Pancreas (tissue), 10 donors: Measurements from ENCODE around the gene DET1. TPM values are rescaled to one million over a fixed set of nuclear protein-coding genes. Genes with fewer than 3 reads are reported as not detected.
A peak's percentile ranks its signal among the peaks of the same experiment; 100 is the strongest.

Experiments
- ATAC-seq, 4 donors: fragments of 200-7000 bp; cut with Tn5 transposase; one replicate each; pipeline versions ENCODE4 v1.8.0 to v1.9.1; 2020; ENCODE audit warnings: mild to moderate bottlenecking in 4 of 4, moderate library complexity in 4 of 4
- DNase-seq, 6 donors: peaks; one replicate each; pipeline ENCODE4 v3.0.0-alpha.2; 2020
- FAIRE-seq: peaks from 2 replicates; lab custom pipeline; 2012; peaks lifted over from hg19 to GRCh38; lab: Jason Lieb, UNC
- H3K27ac ChIP-seq, 4 donors: fragments of 200-600 bp; sonication (generic); 1 replicate in 3 of 4; 2 replicates in 1 of 4; pipeline versions ENCODE4 v1.5.0 to v1.8.0; 2020
- H3K27me3 ChIP-seq, 4 donors: fragments of 200-600 bp; one replicate each; pipeline ENCODE4 v1.8.0; 2021
- H3K36me3 ChIP-seq, 3 donors: fragments of 200-600 bp; sonication (generic) in 1 of 3; one replicate each; pipeline versions ENCODE4 v1.5.0 to v1.8.0; 2020 to 2021
- H3K4me1 ChIP-seq, 3 donors: fragments of 200-600 bp; one replicate each; pipeline ENCODE4 v1.8.0; 2021
- H3K4me3 ChIP-seq, 4 donors: fragments of 200-600 bp; sonication (generic) in 2 of 4; one replicate each; pipeline versions ENCODE4 v1.5.0 to v1.8.0; 2020 to 2021
- H3K9me3 ChIP-seq, 4 donors: fragments of 200-600 bp; one replicate each; pipeline ENCODE4 v1.8.0; 2021
- CTCF ChIP-seq, 4 donors: fragments of 200-600 bp; sonication (generic) in 3 of 4; IDR thresholded peaks; one replicate each; pipeline versions ENCODE4 v1.5.0 to v1.8.0; 2021; ENCODE audit warnings: antibody characterized with exemption in 4 of 4
- WGBS, 2 donors: extraction: QIAGEN DNeasy Blood & Tissue Kit; methylation state at CpG; one replicate each; pipeline ENCODE4 v1.1.7; 2013; 5-methylcytosine and 5-hydroxymethylcytosine counted together
- intact Hi-C, 3 donors: fragments of 100-400 bp; cut with DNase I; formaldehyde crosslinking; loops; one replicate each; pipeline versions ENCODE4 v1.11.1 to v1.14.2; 2022
- polyA plus RNA-seq, 2 donors: library from polyadenylated mRNA; stranded (reverse); fragments of 200-250 nt; gene quantifications; one replicate each; pipeline ENCODE4 v1.2.3, GENCODE V29; 2013
- total RNA-seq, 6 donors: library from RNA; stranded (reverse); fragmentation: NEBNext Ultra II Directional in 4 of 6; extraction: Animal tissue kit (Norgen Biotek cat#: 25700) in 4 of 6; gene quantifications; one replicate each; pipeline versions ENCODE4 v1.2.1 to v1.2.4, GENCODE V29; 2021 to 2023
- donor health status: healthy with polysubstance abuse.
- donor health status: DM: no; HTN: no; CAD: no; lungs with moderate emphysema.
- donor health status: DM: no; HTN: no; CAD: no.
- donor health status: control.
- donor health status: control.
- donor health status: Bipolar disorder and iron deficiency.
- donor health status: DM: yes; HTN: yes; CAD: no.
- donor health status: DM: no; HTN: no; CAD: no.
- donor health status: DM: no; HTN: no; CAD: no.
- donor health status: DM: yes; HTN: yes; CAD: no.

DET1 gene
- total and polyA plus RNA-seq, 8 donors, result 2.2 to 4.2 (median 3.0) TPM

GRCh38 chr15:88467935-88468528 is 78.4 kb downstream of the DET1 start:
- DNase-seq, result no peak
- FAIRE-seq, result no peak
- Histone ChIP-seq H3K27ac (peak overlapping the region; percentile 87 to 96 (median 93)), H3K27me3 (no peaks in the 10 kb centered on the region), H3K36me3 (peaks cover 0 to 19% (median 6%) of the 10 kb centered on the region in 3 donors), H3K4me1 (peaks cover 7 to 21% (median 14%) of the 10 kb centered on the region in 3 donors), H3K9me3 (no peaks in the 10 kb centered on the region), H3K4me3 (peak overlapping the region; percentile 74 to 92 (median 88))
- TF ChIP-seq CTCF (IDR thresholded peaks at IDR 0.05), result no peak
- ATAC-seq, result no peak
- 1 to 2% methylated on average over 17 of the region's 17 CpGs for WGBS, 2 donors
- intact Hi-C loops, result no loop called here

DNA sequence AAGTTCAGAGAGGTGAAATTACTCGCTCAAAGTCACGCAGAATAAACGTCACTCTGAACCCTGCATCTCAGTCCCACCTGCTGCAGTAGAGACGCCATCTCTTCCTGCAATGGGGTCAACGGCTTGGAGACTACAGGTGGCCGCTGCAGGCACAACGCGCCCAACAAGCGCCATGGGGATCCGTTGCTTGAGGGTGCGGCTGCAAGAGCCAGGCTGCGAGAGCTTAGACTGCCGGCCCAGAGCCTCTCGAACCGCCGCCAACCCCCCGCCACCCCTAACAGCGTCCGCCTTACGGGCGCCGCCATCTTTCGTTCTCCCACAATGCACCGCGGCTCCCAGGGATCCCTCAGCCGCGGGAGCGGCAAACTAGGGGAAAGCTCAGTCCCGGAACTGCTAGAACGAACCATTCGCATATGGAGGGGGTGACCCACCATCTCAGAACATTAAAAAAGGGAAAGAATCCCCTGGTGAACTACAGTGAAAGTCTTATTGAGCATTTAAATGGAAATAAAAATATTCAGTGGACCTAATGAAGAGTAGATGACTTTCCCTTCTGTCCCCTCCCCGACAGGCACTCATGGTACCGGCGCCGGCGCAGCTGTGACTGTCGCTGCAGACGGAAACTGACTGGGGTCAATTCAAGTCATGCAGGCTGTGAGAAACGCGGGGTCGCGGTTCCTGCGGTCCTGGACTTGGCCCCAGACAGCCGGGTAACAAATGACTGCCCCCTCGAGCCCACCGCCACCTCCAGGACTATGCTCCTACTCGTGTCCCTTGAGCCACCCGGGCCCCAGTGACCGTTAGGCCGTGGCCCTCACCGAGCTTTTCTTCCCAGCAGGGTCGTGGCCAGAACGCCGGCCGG is 79.2 kb downstream of the DET1 start, which contains the start of the genes MRPL46 and MRPS11:
MRPL46 (minus strand) TSS at position 316 of the 862 bp plus-strand sequence; CDS start at position 305, 11 bp downstream.
MRPS11 (plus strand) TSS at position 636 of the 862 bp plus-strand sequence; CDS start at position 646, 10 bp downstream.
- Histone ChIP-seq H3K27me3 (no peaks in the 10 kb centered on the region), H3K4me1 (peaks cover 7 to 21% (median 14%) of the 10 kb centered on the region in 3 donors), H3K9me3 (no peaks in the 10 kb centered on the region), H3K27ac (peak within 1 kb of the TSS; percentile 87 to 96 (median 93)), H3K36me3 (peaks cover 0 to 20% (median 3%) of the 10 kb centered on the region in 3 donors), H3K4me3 (peak within 1 kb of the TSS; percentile 74 to 92 (median 88))
- no peak for TF ChIP-seq CTCF (IDR thresholded peaks at IDR 0.05)
- intact Hi-C loops, result no loop called here
- peak; percentile 85 to 96 (median 88) for DNase-seq
- peak; percentile 96 to 99 (median 98) for ATAC-seq
- FAIRE-seq, result no peak
- WGBS, 2 donors, result 0% methylated on average over 55 of the region's 55 CpGs

- WGBS, 2 donors, result 91 to 95% methylated on average over 4 of the region's 4 CpGs
- Histone ChIP-seq H3K27ac (no peak overlapping the region), H3K4me3 (no peak overlapping the region), H3K36me3 (peaks cover 0 to 23% (median 3%) of the 10 kb centered on the region in 3 donors), H3K9me3 (no peaks in the 10 kb centered on the region), H3K4me1 (peaks cover 7 to 21% (median 14%) of the 10 kb centered on the region in 3 donors), H3K27me3 (no peaks in the 10 kb centered on the region)
- DNase-seq (no peak), ATAC-seq (no peak), FAIRE-seq (no peak)
- TF ChIP-seq CTCF (IDR thresholded peaks at IDR 0.05), result no peak
- intact Hi-C loops, result no loop called here
Measured at GRCh38 chr15:88465633-88466224, 80.8 kb downstream of the DET1 start.

DNA sequence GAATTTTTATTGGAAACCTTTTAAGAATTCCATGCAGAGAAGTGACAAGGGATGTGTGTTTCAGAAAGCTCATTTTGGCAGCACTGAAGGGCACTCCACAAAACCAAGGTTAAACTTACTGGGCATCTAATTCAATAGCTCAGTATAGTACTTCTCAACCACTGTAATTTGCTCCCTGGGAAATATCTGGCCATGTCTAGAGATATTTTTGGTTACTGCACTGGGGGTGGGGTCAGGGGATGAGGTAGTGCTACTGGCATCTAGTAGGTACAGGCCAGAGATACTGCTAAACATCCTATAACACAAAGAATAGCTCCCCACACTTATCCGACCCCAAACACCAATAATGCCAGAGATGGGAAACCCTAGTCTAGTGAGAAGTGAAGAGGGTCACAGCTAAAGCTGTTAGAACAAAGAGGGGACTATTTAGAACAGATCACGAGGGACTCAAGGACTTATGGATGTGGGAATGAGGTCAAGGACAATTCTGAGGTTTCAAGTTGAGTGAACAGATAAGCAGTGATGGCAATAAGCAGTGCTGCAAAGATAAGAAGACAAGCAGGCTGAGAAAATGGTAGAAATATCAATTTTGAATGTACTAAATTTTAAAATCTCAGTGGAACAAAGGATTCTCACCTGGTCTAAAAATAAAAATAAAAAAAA is 82.5 kb downstream of the DET1 start:
- Histone ChIP-seq H3K36me3 (peaks cover 0 to 40% (median 16%) of the 10 kb centered on the region in 3 donors), H3K4me3 (no peak overlapping the region), H3K4me1 (peaks cover 7 to 21% (median 14%) of the 10 kb centered on the region in 3 donors), H3K27ac (no peak overlapping the region), H3K27me3 (no peaks in the 10 kb centered on the region), H3K9me3 (no peaks in the 10 kb centered on the region)
- WGBS, 2 donors, result 38 to 54% methylated on average over 2 of the region's 2 CpGs
- no peak for DNase-seq
- ATAC-seq, result no peak
- no peak for TF ChIP-seq CTCF (IDR thresholded peaks at IDR 0.05)
- no peak for FAIRE-seq
- intact Hi-C loops, result no loop called here

Other genes with a start within 250 kb of the DET1 start
- gene MRPL46, start 79.3 kb downstream of the DET1 start, total RNA-seq, result 10 to 100 TPM in 2 of 6 donors, 1 to 10 TPM in 4; 6.2 to 10.6 (median 7.4) TPM
- gene MRPL46, start 79.3 kb downstream of the DET1 start, polyA plus RNA-seq, result 10 to 100 TPM; 10.4 to 18.9 TPM
- gene MRPS11, start 79.0 kb downstream of the DET1 start, total RNA-seq, result 10 to 100 TPM; 12.7 to 21.0 (median 16.0) TPM
- gene MRPS11, start 79.0 kb downstream of the DET1 start, polyA plus RNA-seq, result 10 to 100 TPM; 20.2 to 29.5 TPM
- 10 to 100 TPM; 10.8 to 26.8 (median 20.2) TPM for gene AEN, start 74.7 kb upstream of the DET1 start, total RNA-seq
- gene AEN, start 74.7 kb upstream of the DET1 start, polyA plus RNA-seq, result 10 to 100 TPM in 1 of 2 donors, 1 to 10 TPM in 1; 8.9 to 12.8 TPM
- gene ISG20, start 92.3 kb upstream of the DET1 start, total RNA-seq, result 10 to 100 TPM in 1 of 6 donors, 1 to 10 TPM in 5; 3.0 to 14.2 (median 5.7) TPM
- 10 to 100 TPM in 1 of 2 donors, 1 to 10 TPM in 1; 8.4 to 11.0 TPM for gene ISG20, start 92.3 kb upstream of the DET1 start, polyA plus RNA-seq